Occipital lobe (tissue), 2 donors: ENCODE measurements around the gene PRKAA1. TPM values are rescaled to one million over a fixed set of nuclear protein-coding genes. Genes with fewer than 3 reads are reported as not detected.

Experiments
- DNase-seq: peaks from one replicate; lab custom pipeline; 2025; lab: John Stamatoyannopoulos, UW
- total RNA-seq: library from RNA; depleted of rRNA; stranded (reverse); fragments of >200 nt; gene quantifications from one replicate; pipeline ENCODE4 v1.2.3, GENCODE V29; 2014

Gene PRKAA1
- 74.1 TPM for total RNA-seq

DNA sequence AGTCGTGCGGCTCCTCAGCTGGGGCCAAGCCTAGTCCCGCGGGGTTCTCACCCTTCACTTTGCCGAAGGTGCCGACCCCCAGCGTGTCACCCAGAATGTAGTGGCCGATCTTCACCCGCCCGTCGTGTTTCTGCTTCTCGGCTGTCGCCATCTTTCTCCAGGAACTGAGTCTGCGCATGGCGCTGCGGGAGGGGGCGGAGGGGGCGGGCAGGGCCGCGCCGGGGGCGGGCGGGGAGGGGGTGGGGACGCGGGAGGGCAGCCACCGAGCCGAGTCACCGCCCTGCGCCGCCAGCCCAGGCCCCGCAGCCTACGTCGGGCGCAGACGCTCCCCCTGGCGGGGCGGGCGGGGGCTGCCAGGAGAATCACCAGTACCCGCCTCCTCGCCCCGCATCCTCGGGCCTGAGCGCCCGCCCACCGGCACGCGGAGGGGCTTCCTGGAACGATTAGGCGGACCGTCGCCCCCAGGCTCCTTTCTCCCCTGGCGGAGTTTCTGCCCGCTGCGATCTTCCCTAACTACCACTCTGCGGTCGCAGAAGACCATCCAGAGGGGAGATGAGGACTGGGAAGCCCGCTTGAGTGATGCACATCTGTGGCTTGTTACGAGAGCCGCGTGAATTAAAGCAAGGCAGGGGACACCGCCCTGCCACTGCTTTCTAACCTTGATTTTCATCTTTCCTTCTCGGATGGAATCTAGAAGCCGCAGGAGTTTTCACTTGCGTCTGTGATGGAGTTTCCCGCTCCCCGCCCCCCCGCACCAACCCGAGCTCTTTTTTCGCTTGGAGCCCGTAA, at the start of gene PRKAA1:
PRKAA1 (minus strand) TSS at position 363 of the 789 bp plus-strand sequence; CDS start at position 178, 185 bp downstream.
- peak; percentile 84 for DNase-seq

- no peak for DNase-seq
Observed at GRCh38 chr5:40847525-40847924, 49.4 kb upstream of the PRKAA1 start.

- DNase-seq: no peak
Observed at GRCh38 chr5:40846371-40846770, 48.2 kb upstream of the PRKAA1 start.

DNA sequence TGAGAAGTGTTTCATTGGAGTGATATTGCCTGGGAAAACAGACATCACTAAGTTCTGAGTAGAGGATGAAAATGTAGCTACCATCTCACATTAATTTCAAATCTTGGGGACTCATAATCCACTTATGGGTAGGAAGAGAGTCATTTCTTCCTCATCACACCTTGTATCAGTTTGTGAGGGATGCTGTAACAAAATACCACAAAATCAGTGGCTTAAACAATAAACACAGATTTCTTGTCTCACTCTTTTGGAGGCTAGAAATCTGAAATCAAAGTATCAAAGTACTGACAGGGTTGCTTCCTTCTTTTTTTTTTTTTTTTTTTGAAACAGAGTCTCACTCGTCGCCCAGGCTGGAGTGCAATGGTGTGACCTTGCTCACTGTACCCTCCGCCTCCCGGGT, 46.4 kb upstream of the PRKAA1 start:
- no peak for DNase-seq

DNA sequence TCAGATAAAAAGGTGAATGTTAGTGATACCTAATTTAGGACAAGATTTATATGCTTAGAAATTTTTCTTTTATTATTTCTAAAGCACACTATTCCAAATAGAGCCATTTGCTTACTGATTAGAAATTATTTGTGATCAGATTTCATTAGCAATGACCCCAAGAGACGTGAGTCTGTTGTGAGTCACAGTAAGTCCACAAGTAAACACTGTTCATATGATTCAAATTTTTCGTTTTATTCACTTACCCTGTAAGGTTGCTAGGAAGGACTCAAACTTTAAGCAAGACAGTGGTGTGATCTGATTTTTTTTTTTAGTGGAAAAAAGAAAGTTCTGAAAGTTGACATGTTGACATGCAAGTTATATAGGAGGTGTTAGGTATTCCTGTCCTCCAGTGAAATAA, 44.2 kb upstream of the PRKAA1 start:
- DNase-seq: no peak

GRCh38 chr5:40841068-40841805, 43.1 kb upstream of the PRKAA1 start, which contains the start of gene CARD6:
Gene CARD6 (plus strand): TSS chr5:40841367. CDS start chr5:40841383, 16 bp downstream.
- no peak for DNase-seq

DNA sequence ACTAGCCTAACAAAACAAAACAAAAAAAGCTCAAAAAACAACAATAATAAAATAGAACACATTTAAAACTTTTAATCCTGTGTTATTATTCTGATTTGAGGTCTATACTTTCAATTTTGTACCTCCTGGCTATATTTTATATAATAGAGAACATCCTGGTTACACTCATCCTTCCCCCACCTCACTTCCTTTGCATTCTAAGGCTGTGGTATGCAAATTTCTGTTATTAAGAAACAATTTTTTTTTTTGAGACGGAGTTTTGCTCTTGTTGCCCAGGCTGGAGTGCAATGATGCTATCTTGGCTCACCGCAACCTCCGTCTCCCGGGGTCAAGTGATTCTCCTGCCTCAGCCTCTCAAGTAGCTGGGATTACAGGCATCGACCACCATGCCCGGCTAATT, 39.9 kb upstream of the PRKAA1 start:
- no peak for DNase-seq

DNA sequence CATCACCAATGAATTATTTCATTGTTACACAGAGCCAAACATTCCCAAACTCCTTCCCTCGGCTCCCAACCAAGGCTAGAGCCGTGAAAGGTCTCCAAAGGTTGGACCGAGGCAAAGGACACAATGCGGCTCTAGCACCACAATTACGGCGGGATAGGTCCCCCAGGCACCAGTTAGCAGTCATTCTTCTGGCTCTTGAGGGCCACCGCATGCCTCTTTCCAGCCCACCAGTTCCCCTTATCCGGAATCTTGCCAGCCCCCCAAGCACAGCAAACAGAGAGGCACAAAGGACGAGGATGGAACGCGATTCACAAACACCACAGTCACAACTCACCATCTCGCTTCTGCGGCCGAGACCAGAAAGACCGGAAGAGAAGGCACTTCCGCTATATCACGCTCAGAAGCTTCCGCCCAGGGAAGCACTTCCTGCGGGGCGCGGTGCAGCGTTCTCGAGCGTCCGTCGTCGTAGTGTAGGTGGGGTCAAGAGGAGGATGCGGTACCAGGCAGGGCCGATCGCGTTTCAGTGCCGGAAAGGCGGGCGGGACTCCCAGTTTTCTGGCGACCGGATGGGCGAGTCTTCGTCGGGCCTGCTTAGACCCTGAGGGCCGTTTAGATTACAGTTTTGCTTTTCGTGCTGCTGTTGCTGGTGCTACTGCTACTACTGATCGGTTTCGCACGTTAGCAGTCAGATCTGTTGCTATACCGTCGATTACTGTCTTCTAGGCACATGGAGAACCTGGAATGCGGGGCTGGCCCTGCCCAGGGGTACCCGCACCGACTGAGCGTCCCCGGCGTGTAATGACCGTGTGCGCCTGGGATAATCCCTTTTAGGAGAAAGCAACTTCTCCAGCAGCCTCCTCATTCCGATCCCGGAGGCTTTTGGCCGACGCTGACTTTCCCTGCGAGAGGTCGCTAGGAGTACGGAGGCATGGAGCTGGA, 36.9 kb upstream of the PRKAA1 start, which contains the start of gene RPL37:
RPL37 (minus strand) TSS at position 374 of the 939 bp plus-strand sequence; CDS start at position 337, 37 bp downstream.
- peak; percentile 95 for DNase-seq

DNA sequence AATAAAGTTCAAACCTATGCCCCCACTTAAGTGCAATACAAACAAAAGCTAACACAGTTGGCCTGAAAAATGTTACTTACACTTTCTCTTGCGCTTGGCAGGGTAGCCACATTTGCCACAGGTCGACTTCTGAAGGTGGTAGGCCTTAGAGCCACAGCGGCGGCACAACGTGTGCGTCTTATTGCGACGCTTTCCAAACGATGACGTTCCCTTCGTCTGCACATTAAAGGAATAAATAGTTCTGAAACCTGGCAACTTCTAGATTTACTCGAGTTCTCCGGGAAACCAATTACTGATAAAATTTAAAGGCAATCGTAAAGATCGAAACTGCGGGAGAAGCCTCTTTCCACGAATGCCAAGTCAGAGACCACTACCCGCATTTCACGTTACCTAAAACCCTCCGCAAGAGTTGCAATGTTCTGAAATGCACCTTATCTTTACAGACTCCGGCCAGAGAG, 36.2 kb upstream of the PRKAA1 start:
- no peak for DNase-seq

- DNase-seq: no peak
Observed at GRCh38 chr5:40833712-40834229, 35.6 kb upstream of the PRKAA1 start.

DNA sequence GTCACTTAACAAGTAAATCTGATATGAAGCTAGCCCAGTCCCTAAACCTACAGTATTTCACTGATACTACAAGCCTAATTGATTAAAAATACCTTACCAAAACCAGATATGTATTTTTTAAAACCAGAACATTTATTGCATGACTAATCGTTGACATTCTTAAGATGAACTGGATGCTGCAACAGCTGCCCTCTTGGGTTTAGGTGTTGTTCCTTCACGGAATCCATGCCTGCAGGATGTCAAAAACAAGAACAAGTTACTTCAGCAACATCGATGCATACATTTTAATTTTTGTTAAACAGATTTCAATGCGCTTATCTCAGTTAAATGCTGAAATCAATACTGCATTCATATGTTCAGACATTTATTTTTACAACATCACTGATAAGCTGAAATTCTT, 34.2 kb upstream of the PRKAA1 start:
- no peak for DNase-seq

- no peak for DNase-seq
Observed at GRCh38 chr5:40831346-40832210, 33.4 kb upstream of the PRKAA1 start.

DNA sequence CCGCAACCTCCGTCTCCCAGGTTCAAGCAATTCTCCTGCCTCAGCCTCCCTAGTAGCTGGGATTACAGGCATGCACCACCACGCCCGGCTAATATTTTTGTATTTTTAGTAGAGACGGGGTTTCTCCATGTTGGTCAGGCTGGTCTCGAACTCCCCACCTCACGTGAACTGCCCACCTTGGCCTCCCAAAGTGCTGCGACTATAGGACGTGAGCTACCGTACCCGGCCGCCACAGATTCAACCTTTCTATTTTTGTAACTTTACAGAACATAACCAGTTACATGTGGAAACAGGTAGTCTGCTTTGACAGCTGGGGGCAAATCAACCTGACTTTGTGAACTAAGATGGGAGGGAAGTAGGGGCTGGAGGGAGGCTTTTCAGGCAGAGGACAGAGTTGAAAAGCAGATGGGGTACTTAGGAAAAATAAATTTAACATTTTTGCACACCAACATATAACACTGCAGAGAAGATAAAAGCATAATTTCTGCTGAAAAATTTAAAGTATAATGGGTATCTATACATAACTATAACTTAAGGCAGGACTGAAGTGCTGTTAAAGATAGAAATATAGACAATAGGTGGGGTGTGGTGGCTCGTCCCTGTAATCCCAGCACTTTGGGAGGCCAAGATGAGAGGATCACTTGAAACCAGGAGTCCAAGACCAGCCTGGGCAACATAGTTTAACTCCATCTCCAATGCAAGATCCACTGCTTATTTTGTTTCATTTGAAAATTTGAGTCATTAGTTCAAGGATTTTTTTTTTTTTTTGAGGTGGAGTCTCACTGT, 31.8 kb upstream of the PRKAA1 start:
- no peak for DNase-seq

GRCh38 chr5:40828690-40829661, 30.8 kb upstream of the PRKAA1 start:
- no peak for DNase-seq

DNA sequence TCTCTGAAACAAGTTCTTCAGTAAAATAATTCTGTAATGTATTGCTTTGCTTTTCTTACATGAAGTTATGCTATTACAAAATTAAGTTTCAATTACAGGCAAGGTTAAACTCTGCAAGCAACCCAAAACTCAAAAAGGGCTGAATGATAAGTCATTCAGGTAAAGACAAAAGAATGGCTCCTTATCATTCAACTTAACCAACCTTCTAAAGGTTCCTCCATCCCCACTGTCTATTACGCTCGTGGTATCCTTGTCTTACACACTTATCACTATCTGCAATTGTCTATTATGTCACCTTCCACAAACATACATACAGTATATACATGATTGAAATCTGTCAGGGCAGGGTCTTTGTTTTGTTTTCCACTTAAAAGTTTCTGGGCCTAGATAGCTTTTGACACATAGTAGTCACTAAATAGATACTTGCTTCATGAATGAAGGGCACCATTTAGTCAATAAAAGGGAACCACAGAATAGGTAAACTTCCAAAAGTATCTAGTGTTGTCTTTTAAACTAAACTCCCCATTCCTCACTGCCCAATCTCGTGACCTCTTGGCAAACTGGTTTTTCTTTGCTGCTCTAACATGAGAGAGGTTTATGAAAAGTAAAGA, 30.0 kb upstream of the PRKAA1 start:
- DNase-seq: no peak

GRCh38 chr5:40827188-40827977, 29.2 kb upstream of the PRKAA1 start:
- DNase-seq: no peak
